Type B pancreatic cell (in vitro differentiated cells): ENCODE data around the gene SHROOM3. TPM values are rescaled to one million over a fixed set of nuclear protein-coding genes. Genes with fewer than 3 reads are reported as not detected.

ENCODE experiments used
- DNase-seq: peaks from one replicate; pipeline ENCODE4 v3.0.0; 2021; ENCODE audit warnings: mixed read lengths; ENCODE audit not compliant: unreplicated experiment; ENCODE audit errors: extremely low spot score
- H3K27ac Mint-ChIP-seq: 2 replicates; pipeline ENCODE4 v1.8.0; 2021; ENCODE audit warnings: mild to moderate bottlenecking, mixed read lengths
- H3K27me3 Mint-ChIP-seq: 2 replicates; pipeline ENCODE4 v1.8.0; 2021; ENCODE audit warnings: mixed read lengths
- H3K36me3 Mint-ChIP-seq: 2 replicates; pipeline ENCODE4 v1.8.0; 2021; ENCODE audit warnings: mixed read lengths
- H3K4me1 Mint-ChIP-seq: one replicate; pipeline ENCODE4 v1.8.0; 2021; ENCODE audit warnings: mixed read lengths; ENCODE audit not compliant: unreplicated experiment
- H3K4me3 Mint-ChIP-seq: 2 replicates; pipeline ENCODE4 v1.8.0; 2021; ENCODE audit warnings: mild to moderate bottlenecking, mixed read lengths
- H3K9me3 Mint-ChIP-seq: 2 replicates; pipeline ENCODE4 v1.8.0; 2021; ENCODE audit warnings: mixed read lengths
- CTCF ChIP-seq: fragments of 200-600 bp; sonication (generic); conservative IDR thresholded peaks from 2 replicates; pipeline ENCODE4 v1.5.0; 2021; ENCODE audit warnings: antibody characterized with exemption, mild to moderate bottlenecking
- total RNA-seq: library from RNA; stranded (reverse); gene quantifications from 2 replicates; pipeline ENCODE4 v1.2.1, GENCODE V29; 2021; ENCODE audit warnings: low replicate concordance

SHROOM3 gene
- total RNA-seq, 1 donor from 2014 or later, result 38.6 TPM

GRCh38 chr4:76683144-76683543, 248.1 kb downstream of the SHROOM3 start:
- H3K27ac Mint-ChIP-seq, result no peak overlapping the region
- peaks cover 38% of the 10 kb centered on the region for H3K4me1 Mint-ChIP-seq
- no peak for DNase-seq
- H3K9me3 Mint-ChIP-seq, result peaks cover 9% of the 10 kb centered on the region
- no peak for TF ChIP-seq CTCF
- H3K36me3 Mint-ChIP-seq, result no peaks in the 10 kb centered on the region
- H3K4me3 Mint-ChIP-seq, result no peak overlapping the region
- no peaks in the 10 kb centered on the region for H3K27me3 Mint-ChIP-seq

GRCh38 chr4:76687746-76688448, 252.9 kb downstream of the SHROOM3 start:
- Mint-ChIP-seq H3K4me1 (peaks cover 49% of the 10 kb centered on the region), H3K4me3 (peak overlapping the region; percentile 88), H3K36me3 (peaks cover 3% of the 10 kb centered on the region), H3K9me3 (no peaks in the 10 kb centered on the region), H3K27ac (peak overlapping the region; percentile 89), H3K27me3 (no peaks in the 10 kb centered on the region)
- no peak for TF ChIP-seq CTCF
- no peak for DNase-seq

GRCh38 chr4:76688619-76689144, 253.7 kb downstream of the SHROOM3 start:
- no peaks in the 10 kb centered on the region for H3K27me3 Mint-ChIP-seq
- H3K4me1 Mint-ChIP-seq, result peaks cover 46% of the 10 kb centered on the region
- no peak for TF ChIP-seq CTCF
- H3K4me3 Mint-ChIP-seq, result peak overlapping the region; percentile 88
- H3K36me3 Mint-ChIP-seq, result peaks cover 3% of the 10 kb centered on the region
- no peak for DNase-seq
- peak overlapping the region; percentile 89 for H3K27ac Mint-ChIP-seq
- no peaks in the 10 kb centered on the region for H3K9me3 Mint-ChIP-seq

- Mint-ChIP-seq H3K4me3 (peak overlapping the region; percentile 94), H3K9me3 (no peaks in the 10 kb centered on the region), H3K27me3 (no peaks in the 10 kb centered on the region), H3K4me1 (peaks cover 51% of the 10 kb centered on the region), H3K36me3 (peaks cover 3% of the 10 kb centered on the region), H3K27ac (peak overlapping the region; percentile 89)
- peak; percentile 77 for DNase-seq
- TF ChIP-seq CTCF, result no peak
These were observed 254.3 kb downstream of the SHROOM3 start for GRCh38 chr4:76689145-76689817.

- no peak for DNase-seq
- no peaks in the 10 kb centered on the region for H3K27me3 Mint-ChIP-seq
- TF ChIP-seq CTCF, result no peak
- H3K9me3 Mint-ChIP-seq, result no peaks in the 10 kb centered on the region
- H3K4me3 Mint-ChIP-seq, result peak overlapping the region; percentile 94
- peaks cover 54% of the 10 kb centered on the region for H3K4me1 Mint-ChIP-seq
- peaks cover 3% of the 10 kb centered on the region for H3K36me3 Mint-ChIP-seq
- H3K27ac Mint-ChIP-seq, result peak overlapping the region; percentile 88
These were observed 255.2 kb downstream of the SHROOM3 start for GRCh38 chr4:76690011-76690905.
